Ovary (tissue), 3 donors: ENCODE data around the gene RGS12.

Experiments
- EP300 ChIP-seq: sonication (generic); formaldehyde crosslinking; IDR thresholded peaks from one replicate; pipeline ENCODE4 v1.6.1; 2017; ENCODE audit warnings: antibody characterized with exemption
- TF ChIP-seq, protein P1 (sequence below), 3 donors: fragments of 450-650 bp in 2 of 3; fragments of 200-600 bp in 1 of 3; IDR thresholded peaks; one replicate each; pipeline versions ENCODE4 v1.5.1 to v1.8.0; 2016 to 2022; ENCODE audit warnings: antibody characterized with exemption in 3 of 3, mild to moderate bottlenecking in 1 of 3
- donor health status: DM: no; HTN: no; CAD: no.

DNA sequence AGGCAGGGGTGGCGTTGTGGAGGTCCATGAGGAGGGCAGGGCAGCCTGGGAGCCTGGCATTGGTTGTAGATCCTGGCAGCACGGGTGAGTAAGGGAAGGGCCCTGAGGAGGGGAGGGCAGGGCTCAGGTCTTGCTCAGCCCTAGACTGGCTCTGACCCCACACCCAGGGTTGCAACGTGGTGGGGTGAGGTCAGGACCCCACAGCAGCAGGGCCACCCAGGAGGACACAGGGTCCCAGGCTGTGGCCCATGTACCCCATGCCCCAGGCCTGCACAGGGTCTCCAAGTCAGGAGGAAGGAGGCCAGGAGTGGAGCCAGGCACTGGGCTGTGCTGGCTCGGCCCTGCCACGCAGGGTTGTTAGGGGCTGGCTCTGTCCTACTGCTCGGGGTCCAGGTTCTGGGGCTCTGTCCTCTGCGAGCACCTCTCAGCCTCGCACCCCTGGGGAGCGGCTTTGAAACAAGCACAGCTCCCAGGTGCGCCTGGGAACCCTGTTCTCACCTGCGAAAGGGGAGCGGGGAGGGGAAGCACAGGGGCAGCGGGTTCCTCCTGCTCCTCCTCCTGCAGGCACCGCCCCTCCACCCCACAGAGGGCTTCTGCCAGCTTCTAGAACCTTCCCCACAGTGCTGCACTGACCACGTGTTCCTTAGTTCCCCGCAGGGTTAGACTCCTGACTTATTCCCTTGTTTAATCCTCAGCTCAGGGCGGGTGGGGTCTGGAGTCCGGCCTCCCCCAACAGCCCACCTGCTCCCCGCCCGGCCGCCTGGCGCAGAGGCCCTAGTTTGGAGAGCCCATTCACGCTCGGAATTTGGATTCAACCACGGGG is 23.5 kb upstream of the RGS12 start:
- TF ChIP-seq, protein P1, sequence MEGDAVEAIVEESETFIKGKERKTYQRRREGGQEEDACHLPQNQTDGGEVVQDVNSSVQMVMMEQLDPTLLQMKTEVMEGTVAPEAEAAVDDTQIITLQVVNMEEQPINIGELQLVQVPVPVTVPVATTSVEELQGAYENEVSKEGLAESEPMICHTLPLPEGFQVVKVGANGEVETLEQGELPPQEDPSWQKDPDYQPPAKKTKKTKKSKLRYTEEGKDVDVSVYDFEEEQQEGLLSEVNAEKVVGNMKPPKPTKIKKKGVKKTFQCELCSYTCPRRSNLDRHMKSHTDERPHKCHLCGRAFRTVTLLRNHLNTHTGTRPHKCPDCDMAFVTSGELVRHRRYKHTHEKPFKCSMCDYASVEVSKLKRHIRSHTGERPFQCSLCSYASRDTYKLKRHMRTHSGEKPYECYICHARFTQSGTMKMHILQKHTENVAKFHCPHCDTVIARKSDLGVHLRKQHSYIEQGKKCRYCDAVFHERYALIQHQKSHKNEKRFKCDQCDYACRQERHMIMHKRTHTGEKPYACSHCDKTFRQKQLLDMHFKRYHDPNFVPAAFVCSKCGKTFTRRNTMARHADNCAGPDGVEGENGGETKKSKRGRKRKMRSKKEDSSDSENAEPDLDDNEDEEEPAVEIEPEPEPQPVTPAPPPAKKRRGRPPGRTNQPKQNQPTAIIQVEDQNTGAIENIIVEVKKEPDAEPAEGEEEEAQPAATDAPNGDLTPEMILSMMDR (IDR thresholded peaks at IDR 0.05) = no peak
- no peak for TF ChIP-seq EP300
